ENCODE data around the gene CNOT3.

The CNOT3 gene

DNA sequence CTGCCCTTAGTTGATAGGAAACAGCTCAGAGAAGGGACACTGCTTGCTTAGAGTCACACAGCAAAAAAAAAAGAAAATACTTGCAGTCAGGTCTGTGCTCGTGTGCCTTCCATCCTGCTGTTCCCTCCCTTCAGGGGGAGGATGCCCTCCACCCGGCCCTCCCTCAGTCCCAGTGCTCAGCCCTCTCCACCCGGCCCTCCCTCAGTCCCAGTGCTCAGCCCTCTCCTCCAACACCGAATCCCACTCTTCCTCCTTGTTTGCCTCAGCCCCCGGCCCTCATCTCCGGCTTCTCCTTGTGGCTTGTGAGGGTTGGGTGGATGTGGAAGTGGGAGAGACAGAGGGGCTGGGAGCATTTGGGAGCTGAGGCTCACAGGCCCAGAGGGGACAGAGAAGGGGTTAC is 27.9 kb upstream of the CNOT3 start:
- ATAC-seq, result no peak
- TF ChIP-seq GLIS3 (CRISPR knock-in tag; IDR thresholded peaks at IDR 0.05) (no peak), ZNF70 (CRISPR knock-in tag; IDR thresholded peaks at IDR 0.05) (no peak), ESRRG (CRISPR knock-in tag; IDR thresholded peaks at IDR 0.05) (no peak)

DNA sequence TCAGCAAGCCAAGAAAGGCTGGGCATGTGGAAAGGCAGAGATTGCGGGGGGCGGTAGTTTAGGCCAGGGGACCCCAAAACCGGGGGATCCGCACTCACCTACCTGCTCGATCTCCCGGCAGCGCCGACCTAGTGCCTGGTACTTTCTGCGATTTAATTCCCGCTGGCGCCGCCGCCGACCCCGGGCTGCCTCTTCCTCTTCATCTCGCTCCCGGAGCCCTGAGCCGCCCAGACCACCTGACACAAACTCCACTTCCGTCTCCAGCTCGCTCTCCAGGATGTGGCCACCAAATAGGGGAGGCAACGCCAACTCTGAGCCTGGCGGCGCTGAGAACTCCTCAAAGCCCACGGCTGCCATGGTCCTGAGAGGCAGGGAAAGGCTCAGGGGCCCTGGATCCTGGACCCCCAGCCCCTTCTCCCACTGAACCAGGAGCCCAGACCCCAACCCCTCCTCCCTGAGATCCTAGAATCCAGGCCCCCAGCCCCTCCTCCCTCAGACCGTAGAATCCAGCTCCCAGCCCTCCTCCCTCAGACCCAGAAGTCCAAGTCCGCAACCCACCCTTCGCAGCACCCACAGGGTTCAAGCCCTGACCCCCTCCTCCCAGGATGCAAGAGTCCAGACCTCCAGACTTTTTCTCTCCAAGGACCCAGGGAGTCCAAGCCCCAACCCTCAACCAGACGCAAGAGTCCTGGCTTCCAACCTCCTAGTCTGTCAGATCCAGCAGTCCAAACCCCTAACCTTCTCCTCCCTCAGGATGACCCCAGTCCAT is 23.0 kb upstream of the CNOT3 start:
- ATAC-seq, result peak; percentile 73
- no peak for TF ChIP-seq TOX (CRISPR knock-in tag; IDR thresholded peaks at IDR 0.05; ENCODE audit: borderline replicate concordance)
- TF ChIP-seq, protein P1, sequence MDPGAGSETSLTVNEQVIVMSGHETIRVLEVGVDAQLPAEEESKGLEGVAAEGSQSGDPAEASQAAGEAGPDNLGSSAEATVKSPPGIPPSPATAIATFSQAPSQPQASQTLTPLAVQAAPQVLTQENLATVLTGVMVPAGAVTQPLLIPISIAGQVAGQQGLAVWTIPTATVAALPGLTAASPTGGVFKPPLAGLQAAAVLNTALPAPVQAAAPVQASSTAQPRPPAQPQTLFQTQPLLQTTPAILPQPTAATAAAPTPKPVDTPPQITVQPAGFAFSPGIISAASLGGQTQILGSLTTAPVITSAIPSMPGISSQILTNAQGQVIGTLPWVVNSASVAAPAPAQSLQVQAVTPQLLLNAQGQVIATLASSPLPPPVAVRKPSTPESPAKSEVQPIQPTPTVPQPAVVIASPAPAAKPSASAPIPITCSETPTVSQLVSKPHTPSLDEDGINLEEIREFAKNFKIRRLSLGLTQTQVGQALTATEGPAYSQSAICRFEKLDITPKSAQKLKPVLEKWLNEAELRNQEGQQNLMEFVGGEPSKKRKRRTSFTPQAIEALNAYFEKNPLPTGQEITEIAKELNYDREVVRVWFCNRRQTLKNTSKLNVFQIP (CRISPR knock-in tag; IDR thresholded peaks at IDR 0.05; ENCODE audit: borderline replicate concordance, low read depth), result no peak
- TF ChIP-seq ZNF565 (CRISPR knock-in tag; conservative IDR thresholded peaks at IDR 0.05; ENCODE audit: low read depth), result no peak

DNA sequence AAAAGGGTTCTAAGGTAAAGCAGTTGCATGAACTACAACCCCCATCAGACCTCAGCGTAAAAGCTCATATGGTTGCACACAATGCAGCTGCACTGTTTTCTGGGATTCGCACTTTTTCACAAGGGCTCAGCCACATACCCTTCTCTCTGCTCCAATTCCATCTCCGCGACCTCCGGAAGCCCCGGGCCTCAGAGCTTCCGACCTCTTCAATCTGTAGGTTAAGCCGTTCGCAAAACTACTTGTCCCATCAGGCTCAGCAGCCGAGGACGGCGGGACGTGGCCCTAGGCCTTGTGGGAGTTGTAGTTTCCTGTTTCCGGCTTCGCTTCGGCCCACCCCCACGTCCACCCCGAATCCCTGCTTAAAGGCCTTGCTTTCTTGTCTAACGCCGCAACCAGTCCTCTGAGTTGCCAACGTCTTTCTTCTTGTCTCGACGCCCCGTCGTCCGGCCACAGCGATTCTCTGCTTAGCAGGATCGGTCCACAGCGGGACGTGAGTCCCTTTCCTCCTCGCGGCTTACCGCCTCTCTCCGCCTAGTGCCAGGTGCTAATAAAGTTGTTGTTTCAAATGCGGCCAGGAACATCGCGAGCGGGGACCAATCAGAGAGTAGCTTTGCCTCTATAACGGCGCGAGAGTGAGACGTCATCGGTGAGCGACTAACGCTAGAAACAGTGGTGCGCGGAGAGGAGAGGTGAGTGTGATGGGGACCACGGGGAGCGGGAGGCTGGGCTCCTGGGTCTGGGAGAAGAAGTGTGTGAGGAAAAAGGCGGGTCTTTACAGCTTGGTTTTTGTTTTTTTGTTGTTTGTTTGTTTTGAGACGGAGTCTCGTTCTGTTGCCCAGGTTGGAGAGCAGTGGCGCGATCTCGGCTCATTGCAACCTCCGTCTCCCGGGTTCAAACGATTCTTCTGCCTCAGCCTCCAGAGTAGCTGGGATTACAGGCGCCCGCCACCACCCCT is 22.2 kb upstream of the CNOT3 start, which contains the start of the genes PRPF31 and TFPT:
Gene PRPF31 (plus strand): TSS at position 646 of the 955 bp plus-strand sequence. CDS start 2,525 bp downstream, outside the sequence.
Gene TFPT (minus strand): TSS at position 549 of the 955 bp plus-strand sequence. CDS start 388 bp downstream, at position 161.
- peak; percentile 95 for ATAC-seq
- TF ChIP-seq TCF4 (CRISPR knock-in tag; IDR thresholded peaks at IDR 0.05; ENCODE audit: borderline replicate concordance) (no peak), OSR1 (CRISPR knock-in tag; IDR thresholded peaks at IDR 0.05) (no peak), ARNTL (CRISPR knock-in tag; IDR thresholded peaks at IDR 0.05; ENCODE audit: borderline replicate concordance, low read depth) (no peak), SNAI2 (CRISPR knock-in tag; IDR thresholded peaks at IDR 0.05) (no peak), GLIS3 (CRISPR knock-in tag; IDR thresholded peaks at IDR 0.05) (no peak), ZFP30 (CRISPR knock-in tag; IDR thresholded peaks at IDR 0.05) (no peak), RARB (CRISPR knock-in tag; IDR thresholded peaks at IDR 0.05) (no peak), PPARA (CRISPR knock-in tag; IDR thresholded peaks at IDR 0.05; ENCODE audit: borderline replicate concordance) (no peak), ZNF8 (CRISPR knock-in tag; IDR thresholded peaks at IDR 0.05) (no peak), ZC3H10 (CRISPR knock-in tag; IDR thresholded peaks at IDR 0.05) (no peak), ZNF70 (CRISPR knock-in tag; IDR thresholded peaks at IDR 0.05) (no peak), ZFP3 (CRISPR knock-in tag; IDR thresholded peaks at IDR 0.05) (0 out of 2 replicates have a peak, but pooled peaks have one; percentile 47), BACH2 (CRISPR knock-in tag; IDR thresholded peaks at IDR 0.05; ENCODE audit: borderline replicate concordance) (no peak), TOX (CRISPR knock-in tag; IDR thresholded peaks at IDR 0.05; ENCODE audit: borderline replicate concordance) (no peak), ISL1 (CRISPR knock-in tag; IDR thresholded peaks at IDR 0.05) (no peak), CSDC2 (CRISPR knock-in tag; IDR thresholded peaks at IDR 0.05) (no peak), ZNF565 (CRISPR knock-in tag; conservative IDR thresholded peaks at IDR 0.05; ENCODE audit: low read depth) (no peak), ESRRG (CRISPR knock-in tag; IDR thresholded peaks at IDR 0.05) (no peak)
- TF ChIP-seq, protein P2, sequence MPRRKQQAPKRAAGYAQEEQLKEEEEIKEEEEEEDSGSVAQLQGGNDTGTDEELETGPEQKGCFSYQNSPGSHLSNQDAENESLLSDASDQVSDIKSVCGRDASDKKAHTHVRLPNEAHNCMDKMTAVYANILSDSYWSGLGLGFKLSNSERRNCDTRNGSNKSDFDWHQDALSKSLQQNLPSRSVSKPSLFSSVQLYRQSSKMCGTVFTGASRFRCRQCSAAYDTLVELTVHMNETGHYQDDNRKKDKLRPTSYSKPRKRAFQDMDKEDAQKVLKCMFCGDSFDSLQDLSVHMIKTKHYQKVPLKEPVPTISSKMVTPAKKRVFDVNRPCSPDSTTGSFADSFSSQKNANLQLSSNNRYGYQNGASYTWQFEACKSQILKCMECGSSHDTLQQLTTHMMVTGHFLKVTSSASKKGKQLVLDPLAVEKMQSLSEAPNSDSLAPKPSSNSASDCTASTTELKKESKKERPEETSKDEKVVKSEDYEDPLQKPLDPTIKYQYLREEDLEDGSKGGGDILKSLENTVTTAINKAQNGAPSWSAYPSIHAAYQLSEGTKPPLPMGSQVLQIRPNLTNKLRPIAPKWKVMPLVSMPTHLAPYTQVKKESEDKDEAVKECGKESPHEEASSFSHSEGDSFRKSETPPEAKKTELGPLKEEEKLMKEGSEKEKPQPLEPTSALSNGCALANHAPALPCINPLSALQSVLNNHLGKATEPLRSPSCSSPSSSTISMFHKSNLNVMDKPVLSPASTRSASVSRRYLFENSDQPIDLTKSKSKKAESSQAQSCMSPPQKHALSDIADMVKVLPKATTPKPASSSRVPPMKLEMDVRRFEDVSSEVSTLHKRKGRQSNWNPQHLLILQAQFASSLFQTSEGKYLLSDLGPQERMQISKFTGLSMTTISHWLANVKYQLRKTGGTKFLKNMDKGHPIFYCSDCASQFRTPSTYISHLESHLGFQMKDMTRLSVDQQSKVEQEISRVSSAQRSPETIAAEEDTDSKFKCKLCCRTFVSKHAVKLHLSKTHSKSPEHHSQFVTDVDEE (CRISPR knock-in tag; IDR thresholded peaks at IDR 0.05), result peak; percentile 81; the same call in 1 of the 2 replicates
- TF ChIP-seq, protein P1 (CRISPR knock-in tag; IDR thresholded peaks at IDR 0.05; ENCODE audit: borderline replicate concordance, low read depth), result peak; percentile 94; the same call in 1 of the 2 replicates
- TF ChIP-seq, protein P3, sequence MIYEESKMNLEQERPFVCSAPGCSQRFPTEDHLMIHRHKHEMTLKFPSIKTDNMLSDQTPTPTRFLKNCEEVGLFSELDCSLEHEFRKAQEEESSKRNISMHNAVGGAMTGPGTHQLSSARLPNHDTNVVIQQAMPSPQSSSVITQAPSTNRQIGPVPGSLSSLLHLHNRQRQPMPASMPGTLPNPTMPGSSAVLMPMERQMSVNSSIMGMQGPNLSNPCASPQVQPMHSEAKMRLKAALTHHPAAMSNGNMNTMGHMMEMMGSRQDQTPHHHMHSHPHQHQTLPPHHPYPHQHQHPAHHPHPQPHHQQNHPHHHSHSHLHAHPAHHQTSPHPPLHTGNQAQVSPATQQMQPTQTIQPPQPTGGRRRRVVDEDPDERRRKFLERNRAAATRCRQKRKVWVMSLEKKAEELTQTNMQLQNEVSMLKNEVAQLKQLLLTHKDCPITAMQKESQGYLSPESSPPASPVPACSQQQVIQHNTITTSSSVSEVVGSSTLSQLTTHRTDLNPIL (CRISPR knock-in tag; IDR thresholded peaks at IDR 0.05; ENCODE audit: low read depth), result no peak
- TF ChIP-seq, protein P4, sequence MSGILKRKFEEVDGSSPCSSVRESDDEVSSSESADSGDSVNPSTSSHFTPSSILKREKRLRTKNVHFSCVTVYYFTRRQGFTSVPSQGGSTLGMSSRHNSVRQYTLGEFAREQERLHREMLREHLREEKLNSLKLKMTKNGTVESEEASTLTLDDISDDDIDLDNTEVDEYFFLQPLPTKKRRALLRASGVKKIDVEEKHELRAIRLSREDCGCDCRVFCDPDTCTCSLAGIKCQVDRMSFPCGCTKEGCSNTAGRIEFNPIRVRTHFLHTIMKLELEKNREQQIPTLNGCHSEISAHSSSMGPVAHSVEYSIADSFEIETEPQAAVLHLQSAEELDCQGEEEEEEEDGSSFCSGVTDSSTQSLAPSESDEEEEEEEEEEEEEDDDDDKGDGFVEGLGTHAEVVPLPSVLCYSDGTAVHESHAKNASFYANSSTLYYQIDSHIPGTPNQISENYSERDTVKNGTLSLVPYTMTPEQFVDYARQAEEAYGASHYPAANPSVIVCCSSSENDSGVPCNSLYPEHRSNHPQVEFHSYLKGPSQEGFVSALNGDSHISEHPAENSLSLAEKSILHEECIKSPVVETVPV (CRISPR knock-in tag; IDR thresholded peaks at IDR 0.05), result no peak
- TF ChIP-seq, protein P5, sequence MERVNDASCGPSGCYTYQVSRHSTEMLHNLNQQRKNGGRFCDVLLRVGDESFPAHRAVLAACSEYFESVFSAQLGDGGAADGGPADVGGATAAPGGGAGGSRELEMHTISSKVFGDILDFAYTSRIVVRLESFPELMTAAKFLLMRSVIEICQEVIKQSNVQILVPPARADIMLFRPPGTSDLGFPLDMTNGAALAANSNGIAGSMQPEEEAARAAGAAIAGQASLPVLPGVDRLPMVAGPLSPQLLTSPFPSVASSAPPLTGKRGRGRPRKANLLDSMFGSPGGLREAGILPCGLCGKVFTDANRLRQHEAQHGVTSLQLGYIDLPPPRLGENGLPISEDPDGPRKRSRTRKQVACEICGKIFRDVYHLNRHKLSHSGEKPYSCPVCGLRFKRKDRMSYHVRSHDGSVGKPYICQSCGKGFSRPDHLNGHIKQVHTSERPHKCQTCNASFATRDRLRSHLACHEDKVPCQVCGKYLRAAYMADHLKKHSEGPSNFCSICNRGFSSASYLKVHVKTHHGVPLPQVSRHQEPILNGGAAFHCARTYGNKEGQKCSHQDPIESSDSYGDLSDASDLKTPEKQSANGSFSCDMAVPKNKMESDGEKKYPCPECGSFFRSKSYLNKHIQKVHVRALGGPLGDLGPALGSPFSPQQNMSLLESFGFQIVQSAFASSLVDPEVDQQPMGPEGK (CRISPR knock-in tag; IDR thresholded peaks at IDR 0.05; ENCODE audit: borderline replicate concordance), result no peak

All from SK-N-SH treated with all-trans-retinoic acid at 6 μM for 48 hours (cell line).